H1 (cell line): ENCODE results near the gene VAMP4.

Source experiments
- ATF2 ChIP-seq: IDR thresholded peaks from 2 replicates; pipeline ENCODE4 v1.6.1; 2012; ENCODE audit warnings: low read length, inconsistent platforms
- ATF3 ChIP-seq: IDR thresholded peaks from 2 replicates; pipeline ENCODE4 v1.6.1; 2011; ENCODE audit warnings: low read depth, mild to moderate bottlenecking, low read length; ENCODE audit not compliant: insufficient read depth
- CBX8 ChIP-seq: fragments of 300-800, 300-1000 bp; sonication (generic); IDR thresholded peaks from 2 replicates; pipeline ENCODE4 v1.7.1; 2016; ENCODE audit warnings: low read depth, low read length, borderline replicate concordance
- CEBPB ChIP-seq: IDR thresholded peaks from 2 replicates; pipeline ENCODE4 v1.6.1; 2012; ENCODE audit warnings: low read depth, low read length
- CHD7 ChIP-seq: fragments of 300-600 bp; sonication (generic); IDR thresholded peaks from 2 replicates; pipeline ENCODE4 v1.7.1; 2012; ENCODE audit warnings: low read length, moderate library complexity, mild to moderate bottlenecking, inconsistent platforms; ENCODE audit not compliant: insufficient replicate concordance
- CTCF ChIP-seq, 3 experiments: IDR thresholded peaks; 1 replicate in 2 of 3; 2 replicates in 1 of 3; pipeline versions ENCODE4 v1.5.1 to v1.6.1; 2011; ENCODE audit warnings: low read length in 3 of 3, mild to moderate bottlenecking in 3 of 3, inconsistent platforms in 2 of 3, low read depth in 1 of 3, moderate library complexity in 1 of 3; ENCODE audit not compliant: insufficient read depth in 1 of 3; ENCODE audit errors: control extremely low read depth in 1 of 3
- FOSL1 ChIP-seq: IDR thresholded peaks from 2 replicates; pipeline ENCODE4 v1.6.1; 2011; ENCODE audit warnings: mild to moderate bottlenecking, low read depth, low read length, moderate library complexity; ENCODE audit not compliant: insufficient read depth
- POLR2AphosphoS5 ChIP-seq: IDR thresholded peaks from 2 replicates; pipeline ENCODE4 v1.6.1; 2011; ENCODE audit warnings: low read depth, low read length
- SIN3A ChIP-seq, 2 experiments: IDR thresholded peaks in 1 of 2; conservative IDR thresholded peaks in 1 of 2; 2 replicates each; pipeline ENCODE4 v1.6.1; 2011 to 2012; ENCODE audit warnings: low read length in 2 of 2, improper control_type of control experiment in 1 of 2, low read depth in 1 of 2, mild to moderate bottlenecking in 1 of 2
- TBP ChIP-seq: IDR thresholded peaks from 2 replicates; pipeline ENCODE4 v1.6.1; 2011; ENCODE audit warnings: low read depth, low read length, improper control_type of control experiment
- YY1 ChIP-seq: IDR thresholded peaks from 2 replicates; pipeline ENCODE4 v1.6.1; 2011; ENCODE audit warnings: low read depth, mild to moderate bottlenecking, low read length

GRCh38 chr1:171654201-171654941 lies 87.5 kb downstream of the VAMP4 start:
- TF ChIP-seq YY1 (no peak), SIN3A (conservative IDR thresholded peaks at IDR 0.05 in 1 of 2, IDR thresholded peaks at IDR 0.05 in 1 of 2; ENCODE audit: low read depth in 1 of 2, low read length in 2 of 2) (no peak), ATF3 (no peak), CTCF (IDR thresholded peaks at IDR 0.05; ENCODE audit: control extremely low read depth in 1 of 3, insufficient read depth in 1 of 3, low read depth in 1 of 3, low read length in 3 of 3) (no peak), ATF2 (no peak), CEBPB (no peak), CHD7 (no peak), TBP (no peak), FOSL1 (no peak), CBX8 (no peak), POLR2AphosphoS5 (no peak)
